ENCODE data around the gene SLC7A7.
"Not testable (repeated sequence)": the region's sequence is repeated elsewhere in the genome, so short reads cannot be mapped to it uniquely, and the experiment has no call there.

Gene SLC7A7

GRCh38 chr14:22852599-22852939, 37.3 kb upstream of the SLC7A7 start:
- H4K91ac ChIP-seq (ENCODE audit: low read depth, low read length), result peak overlapping the region; percentile 42
- H2BK120ac ChIP-seq (ENCODE audit: insufficient read depth, low read length, poor library complexity), result no peak overlapping the region
- H2AK5ac ChIP-seq (ENCODE audit: low read length), result peak overlapping the region; percentile 30
- peak overlapping the region; percentile 42 for H3K18ac ChIP-seq (ENCODE audit: low read length)
- WGBS (ENCODE audit: extremely low coverage, insufficient coverage, insufficient read length), result no CpG with 5 or more reads among the region's 2 CpGs
- no peak overlapping the region for H2BK5ac ChIP-seq (ENCODE audit: low read depth, low read length, poor library complexity)
- no peak overlapping the region for H3K4me3 ChIP-seq (ENCODE audit: low read depth, low read length)
- DNase-seq, result no peak
- no peak overlapping the region for H3K23ac ChIP-seq (ENCODE audit: low read length)
- H4K8ac ChIP-seq (ENCODE audit: low read depth, low read length), result peak overlapping the region; percentile 59
- H4K12ac ChIP-seq (ENCODE audit: low read depth, low read length), result peak overlapping the region; percentile 5
- peak overlapping the region; percentile 68 for H2BK12ac ChIP-seq (ENCODE audit: low read length)
- H3K4me2 ChIP-seq (ENCODE audit: low read length), result no peak overlapping the region
- H3K27me3 ChIP-seq (ENCODE audit: insufficient read depth, low read length), result no peaks in the 10 kb centered on the region
- peaks cover 22 to 31% of the 10 kb centered on the region in 2 experiments for H3K4me1 ChIP-seq (ENCODE audit: control insufficient read depth in 1 of 2, insufficient read depth in 2 of 2, low read length in 2 of 2)
- H3K4ac ChIP-seq (ENCODE audit: low read depth, low read length), result no peak overlapping the region
- H3K79me1 ChIP-seq (ENCODE audit: low read length), result peaks cover 11% of the 10 kb centered on the region
- H3K36me3 ChIP-seq (ENCODE audit: control insufficient read depth in 1 of 2, insufficient read depth in 2 of 2, low read length in 2 of 2), result peaks cover 0 to 3% of the 10 kb centered on the region in 2 experiments
- peaks cover 2% of the 10 kb centered on the region for H3K79me2 ChIP-seq (ENCODE audit: control insufficient read depth, insufficient read depth, low read length, poor library complexity)
- peak overlapping the region; percentile 69 for H2AFZ ChIP-seq (ENCODE audit: insufficient read depth, low read length, poor library complexity)
- no peak overlapping the region for H3K9ac ChIP-seq (ENCODE audit: low read length)
- no peak overlapping the region for H3K14ac ChIP-seq (ENCODE audit: low read length)
- H3K9me3 ChIP-seq (ENCODE audit: insufficient read depth, low read depth, low read length), result no peaks in the 10 kb centered on the region
- no peak overlapping the region for H3K27ac ChIP-seq (ENCODE audit: low read depth, low read length)

- not testable (repeated sequence) for H3K4me3 ChIP-seq (ENCODE audit: low read depth, low read length); H3K36me3 ChIP-seq (ENCODE audit: control insufficient read depth in 1 of 2, insufficient read depth in 2 of 2, low read length in 2 of 2); H3K23ac ChIP-seq (ENCODE audit: low read length); DNase-seq; H3K18ac ChIP-seq (ENCODE audit: low read length); H3K4ac ChIP-seq (ENCODE audit: low read depth, low read length); H4K8ac ChIP-seq (ENCODE audit: low read depth, low read length); H4K12ac ChIP-seq (ENCODE audit: low read depth, low read length); H3K4me2 ChIP-seq (ENCODE audit: low read length); H2BK120ac ChIP-seq (ENCODE audit: insufficient read depth, low read length, poor library complexity); H4K91ac ChIP-seq (ENCODE audit: low read depth, low read length); H2BK12ac ChIP-seq (ENCODE audit: low read length); H3K9me3 ChIP-seq (ENCODE audit: insufficient read depth, low read depth, low read length); H2BK5ac ChIP-seq (ENCODE audit: low read depth, low read length, poor library complexity); H3K27me3 ChIP-seq (ENCODE audit: insufficient read depth, low read length); H3K14ac ChIP-seq (ENCODE audit: low read length); H2AFZ ChIP-seq (ENCODE audit: insufficient read depth, low read length, poor library complexity); H3K27ac ChIP-seq (ENCODE audit: low read depth, low read length); H3K79me2 ChIP-seq (ENCODE audit: control insufficient read depth, insufficient read depth, low read length, poor library complexity); H3K9ac ChIP-seq (ENCODE audit: low read length); H2AK5ac ChIP-seq (ENCODE audit: low read length)
- Histone ChIP-seq H3K79me1 (ENCODE audit: low read length) (peaks cover 11% of the 10 kb centered on the region), H3K4me1 (ENCODE audit: control insufficient read depth in 1 of 2, insufficient read depth in 2 of 2, low read length in 2 of 2) (peaks cover 22 to 32% of the 10 kb centered on the region in 2 experiments)
- no CpG with 5 or more reads among the region's 12 CpGs for WGBS (ENCODE audit: extremely low coverage, insufficient coverage, insufficient read length)
Measured at GRCh38 chr14:22852178-22852577, 36.9 kb upstream of the SLC7A7 start.

- peaks cover 28 to 41% of the 10 kb centered on the region in 2 experiments for H3K4me1 ChIP-seq (ENCODE audit: control insufficient read depth in 1 of 2, insufficient read depth in 2 of 2, low read length in 2 of 2)
- H3K23ac ChIP-seq (ENCODE audit: low read length), result no peak overlapping the region
- H3K9me3 ChIP-seq (ENCODE audit: insufficient read depth, low read depth, low read length), result no peaks in the 10 kb centered on the region
- peak overlapping the region; percentile 11 for H2AK5ac ChIP-seq (ENCODE audit: low read length)
- H3K9ac ChIP-seq (ENCODE audit: low read length), result no peak overlapping the region
- no peak overlapping the region for H3K4ac ChIP-seq (ENCODE audit: low read depth, low read length)
- no peak overlapping the region for H2AFZ ChIP-seq (ENCODE audit: insufficient read depth, low read length, poor library complexity)
- H3K79me2 ChIP-seq (ENCODE audit: control insufficient read depth, insufficient read depth, low read length, poor library complexity), result peaks cover 2% of the 10 kb centered on the region
- H3K4me2 ChIP-seq (ENCODE audit: low read length), result no peak overlapping the region
- no CpG with 5 or more reads among the region's 9 CpGs for WGBS (ENCODE audit: extremely low coverage, insufficient coverage, insufficient read length)
- peak overlapping the region; percentile 2 for H4K8ac ChIP-seq (ENCODE audit: low read depth, low read length)
- H2BK120ac ChIP-seq (ENCODE audit: insufficient read depth, low read length, poor library complexity), result peak overlapping the region; percentile 1
- H2BK5ac ChIP-seq (ENCODE audit: low read depth, low read length, poor library complexity), result peak overlapping the region; percentile 10
- no peak overlapping the region for H4K12ac ChIP-seq (ENCODE audit: low read depth, low read length)
- no peak overlapping the region for H3K4me3 ChIP-seq (ENCODE audit: low read depth, low read length)
- H3K79me1 ChIP-seq (ENCODE audit: low read length), result peaks cover 11% of the 10 kb centered on the region
- H3K18ac ChIP-seq (ENCODE audit: low read length), result no peak overlapping the region
- H3K27me3 ChIP-seq (ENCODE audit: insufficient read depth, low read length), result no peaks in the 10 kb centered on the region
- peak overlapping the region; percentile 68 for H4K91ac ChIP-seq (ENCODE audit: low read depth, low read length)
- DNase-seq, result peak; percentile 25 to 37
- H3K36me3 ChIP-seq (ENCODE audit: control insufficient read depth in 1 of 2, insufficient read depth in 2 of 2, low read length in 2 of 2), result peaks cover 9 to 12% of the 10 kb centered on the region in 2 experiments
- peak overlapping the region; percentile 6 for H3K27ac ChIP-seq (ENCODE audit: low read depth, low read length)
- no peak overlapping the region for H3K14ac ChIP-seq (ENCODE audit: low read length)
- peak overlapping the region; percentile 9 for H2BK12ac ChIP-seq (ENCODE audit: low read length)
Measured at GRCh38 chr14:22850944-22851764, 35.9 kb upstream of the SLC7A7 start.

GRCh38 chr14:22849212-22849819, 34.1 kb upstream of the SLC7A7 start:
- H3K36me3 ChIP-seq (ENCODE audit: control insufficient read depth in 1 of 2, insufficient read depth in 2 of 2, low read length in 2 of 2), result peaks cover 28 to 31% of the 10 kb centered on the region in 2 experiments
- H2AK5ac ChIP-seq (ENCODE audit: low read length), result peak overlapping the region; percentile 59
- H3K79me1 ChIP-seq (ENCODE audit: low read length), result peaks cover 11% of the 10 kb centered on the region
- no peak overlapping the region for H2BK5ac ChIP-seq (ENCODE audit: low read depth, low read length, poor library complexity)
- H3K79me2 ChIP-seq (ENCODE audit: control insufficient read depth, insufficient read depth, low read length, poor library complexity), result peaks cover 2% of the 10 kb centered on the region
- peak overlapping the region; percentile 9 for H3K4ac ChIP-seq (ENCODE audit: low read depth, low read length)
- H3K9ac ChIP-seq (ENCODE audit: low read length), result no peak overlapping the region
- H3K27ac ChIP-seq (ENCODE audit: low read depth, low read length), result peak overlapping the region; percentile 8
- H3K4me1 ChIP-seq (ENCODE audit: control insufficient read depth in 1 of 2, insufficient read depth in 2 of 2, low read length in 2 of 2), result peaks cover 33 to 44% of the 10 kb centered on the region in 2 experiments
- peak overlapping the region; percentile 80 for H2BK12ac ChIP-seq (ENCODE audit: low read length)
- no peak overlapping the region for H2AFZ ChIP-seq (ENCODE audit: insufficient read depth, low read length, poor library complexity)
- H3K18ac ChIP-seq (ENCODE audit: low read length), result peak overlapping the region; percentile 51
- H3K4me2 ChIP-seq (ENCODE audit: low read length), result no peak overlapping the region
- no CpG with 5 or more reads among the region's 19 CpGs for WGBS (ENCODE audit: extremely low coverage, insufficient coverage, insufficient read length)
- H4K91ac ChIP-seq (ENCODE audit: low read depth, low read length), result peak overlapping the region; percentile 47
- H3K27me3 ChIP-seq (ENCODE audit: insufficient read depth, low read length), result no peaks in the 10 kb centered on the region
- H3K9me3 ChIP-seq (ENCODE audit: insufficient read depth, low read depth, low read length), result no peaks in the 10 kb centered on the region
- no peak overlapping the region for H3K4me3 ChIP-seq (ENCODE audit: low read depth, low read length)
- H4K12ac ChIP-seq (ENCODE audit: low read depth, low read length), result peak overlapping the region; percentile 55
- DNase-seq, result peak in 1 of 2 donors; percentile 9
- no peak overlapping the region for H3K14ac ChIP-seq (ENCODE audit: low read length)
- H2BK120ac ChIP-seq (ENCODE audit: insufficient read depth, low read length, poor library complexity), result peak overlapping the region; percentile 16
- H3K23ac ChIP-seq (ENCODE audit: low read length), result no peak overlapping the region
- peak overlapping the region; percentile 8 for H4K8ac ChIP-seq (ENCODE audit: low read depth, low read length)

Measured in trophoblast cell (in vitro differentiated cells and primary cell).